HEK293 (cell line): Measurements from ENCODE around the gene SYPL2.

Experiments
- ZNF239 ChIP-seq: fragments of 450-650 bp; formaldehyde crosslinking; IDR thresholded peaks from 2 replicates; pipeline ENCODE4 v1.5.1; 2016; ENCODE audit warnings: missing biosample characterization, missing genetic modification characterization
- ZNF585B ChIP-seq: fragments of 450-650 bp; formaldehyde crosslinking; IDR thresholded peaks from 2 replicates; pipeline ENCODE4 v1.5.1; 2016; ENCODE audit warnings: missing biosample characterization, missing genetic modification characterization
- ZNF621 ChIP-seq: fragments of 450-650 bp; formaldehyde crosslinking; IDR thresholded peaks from 2 replicates; pipeline ENCODE4 v1.5.1; 2017; ENCODE audit warnings: missing biosample characterization, missing genetic modification characterization
- ZNF707 ChIP-seq: fragments of 450-650 bp; formaldehyde crosslinking; IDR thresholded peaks from 2 replicates; pipeline ENCODE4 v1.5.1; 2016; ENCODE audit warnings: missing biosample characterization, missing genetic modification characterization
- ZNF768 ChIP-seq: fragments of 450-650 bp; formaldehyde crosslinking; IDR thresholded peaks from 2 replicates; pipeline ENCODE4 v1.5.1; 2018; ENCODE audit warnings: missing biosample characterization, mild to moderate bottlenecking, missing genetic modification characterization
- TF ChIP-seq, protein P1 (sequence below): fragments of 450-650 bp; formaldehyde crosslinking; IDR thresholded peaks from 2 replicates; pipeline ENCODE4 v1.5.1; 2016; ENCODE audit warnings: missing biosample characterization, missing genetic modification characterization
- TF ChIP-seq, protein P2 (sequence below): fragments of 450-650 bp; formaldehyde crosslinking; IDR thresholded peaks from 2 replicates; pipeline ENCODE4 v1.5.1; 2016; ENCODE audit warnings: missing biosample characterization, missing genetic modification characterization

- TF ChIP-seq, protein P1, sequence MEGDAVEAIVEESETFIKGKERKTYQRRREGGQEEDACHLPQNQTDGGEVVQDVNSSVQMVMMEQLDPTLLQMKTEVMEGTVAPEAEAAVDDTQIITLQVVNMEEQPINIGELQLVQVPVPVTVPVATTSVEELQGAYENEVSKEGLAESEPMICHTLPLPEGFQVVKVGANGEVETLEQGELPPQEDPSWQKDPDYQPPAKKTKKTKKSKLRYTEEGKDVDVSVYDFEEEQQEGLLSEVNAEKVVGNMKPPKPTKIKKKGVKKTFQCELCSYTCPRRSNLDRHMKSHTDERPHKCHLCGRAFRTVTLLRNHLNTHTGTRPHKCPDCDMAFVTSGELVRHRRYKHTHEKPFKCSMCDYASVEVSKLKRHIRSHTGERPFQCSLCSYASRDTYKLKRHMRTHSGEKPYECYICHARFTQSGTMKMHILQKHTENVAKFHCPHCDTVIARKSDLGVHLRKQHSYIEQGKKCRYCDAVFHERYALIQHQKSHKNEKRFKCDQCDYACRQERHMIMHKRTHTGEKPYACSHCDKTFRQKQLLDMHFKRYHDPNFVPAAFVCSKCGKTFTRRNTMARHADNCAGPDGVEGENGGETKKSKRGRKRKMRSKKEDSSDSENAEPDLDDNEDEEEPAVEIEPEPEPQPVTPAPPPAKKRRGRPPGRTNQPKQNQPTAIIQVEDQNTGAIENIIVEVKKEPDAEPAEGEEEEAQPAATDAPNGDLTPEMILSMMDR (tag by site-specific recombination): no peak
- TF ChIP-seq ZNF768 (tag by site-specific recombination): no peak
- no peak for TF ChIP-seq ZNF239 (tag by site-specific recombination)
- TF ChIP-seq ZNF707: no peak
- no peak for TF ChIP-seq ZNF585B (tag by site-specific recombination)
- no peak for TF ChIP-seq ZNF621
- TF ChIP-seq, protein P2, sequence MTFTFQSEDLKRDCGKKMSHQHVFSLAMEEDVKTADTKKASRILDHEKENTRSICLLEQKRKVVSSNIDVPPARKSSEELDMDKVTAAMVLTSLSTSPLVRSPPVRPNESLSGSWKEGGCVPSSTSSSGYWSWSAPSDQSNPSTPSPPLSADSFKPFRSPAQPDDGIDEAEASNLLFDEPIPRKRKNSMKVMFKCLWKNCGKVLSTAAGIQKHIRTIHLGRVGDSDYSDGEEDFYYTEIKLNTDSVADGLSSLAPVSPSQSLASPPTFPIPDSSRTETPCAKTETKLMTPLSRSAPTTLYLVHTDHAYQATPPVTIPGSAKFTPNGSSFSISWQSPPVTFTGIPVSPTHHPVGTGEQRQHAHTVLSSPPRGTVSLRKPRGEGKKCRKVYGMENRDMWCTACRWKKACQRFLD (tag by site-specific recombination): no peak
Observed at GRCh38 chr1:109479311-109479710, 13.0 kb downstream of the SYPL2 start.
